Stomach (tissue), 9 donors: ENCODE data around the gene EIF5B. TPM values are rescaled to one million over a fixed set of nuclear protein-coding genes. Genes with fewer than 3 reads are reported as not detected.

ENCODE experiments used
- DNase-seq, 2 donors: peaks; one replicate each; pipeline versions ENCODE4 v3.0.0 to v3.0.0-alpha.2; 2013 to 2019
- H3K27ac ChIP-seq, 5 donors: fragments of 200-600 bp in 4 of 5; sonication (generic) in 4 of 5; one replicate each; pipeline ENCODE4 v1.5.1; 2013 to 2019; ENCODE audit warnings: mild to moderate bottlenecking in 1 of 5, moderate library complexity in 1 of 5
- H3K27me3 ChIP-seq, 3 donors: fragments of 200-600 bp; sonication (generic); one replicate each; pipeline ENCODE4 v1.5.1; 2017 to 2019; ENCODE audit warnings: mixed run types in 1 of 3
- H3K36me3 ChIP-seq, 4 donors: fragments of 200-600 bp; sonication (generic); 1 replicate in 3 of 4; 2 replicates in 1 of 4; pipeline ENCODE4 v1.5.1; 2016 to 2019
- H3K4me1 ChIP-seq, 4 donors: fragments of 200-600 bp; sonication (generic); one replicate each; pipeline ENCODE4 v1.5.1; 2016 to 2019
- H3K4me3 ChIP-seq, 4 donors: fragments of 200-600 bp; sonication (generic) in 3 of 4; one replicate each; pipeline ENCODE4 v1.5.1; 2016 to 2019; ENCODE audit warnings: mild to moderate bottlenecking in 1 of 4
- H3K9me3 ChIP-seq, 4 donors: fragments of 200-600 bp; sonication (generic); one replicate each; pipeline ENCODE4 v1.5.1; 2016 to 2019
- EP300 ChIP-seq: sonication (generic); formaldehyde crosslinking; IDR thresholded peaks from one replicate; pipeline ENCODE4 v1.6.1; 2017; ENCODE audit warnings: antibody characterized with exemption
- POLR2A ChIP-seq, 4 donors: fragments of 450-650 bp; IDR thresholded peaks; one replicate each; pipeline ENCODE4 v1.6.1; 2016; ENCODE audit warnings: antibody characterized with exemption in 4 of 4, control low read depth in 2 of 4, mild to moderate bottlenecking in 1 of 4, moderate library complexity in 1 of 4
- POLR2AphosphoS5 ChIP-seq, 3 donors: sonication (generic); formaldehyde crosslinking; IDR thresholded peaks; one replicate each; pipeline ENCODE4 v1.6.1; 2016; ENCODE audit warnings: antibody characterized with exemption in 3 of 3
- WGBS, 5 donors: extraction: QIAGEN DNeasy Blood & Tissue Kit in 3 of 5; methylation state at CpG; one replicate each; pipeline versions ENCODE4 v1.1.5 to v1.1.7; 2013 to 2018; 5-methylcytosine and 5-hydroxymethylcytosine counted together
- intact Hi-C: fragments of 100-400 bp; cut with DNase I; formaldehyde crosslinking; loops from one replicate; pipeline ENCODE4 v1.15.1; 2023; ENCODE audit warnings: low total_unique reads
- polyA plus RNA-seq, 3 donors: library from polyadenylated mRNA; stranded (reverse); fragments of 200-250 nt; gene quantifications; one replicate each; pipeline ENCODE4 v1.2.3, GENCODE V29; 2013
- total RNA-seq, 5 donors: library from RNA; depleted of rRNA; stranded (reverse); fragments of >200 nt; gene quantifications; one replicate each; pipeline versions ENCODE4 v1.1.0 to v1.2.3, GENCODE V29; 2014 to 2016
- TF ChIP-seq, protein P1 (sequence below), 7 experiments: fragments of 450-650 bp in 4 of 7; fragments of 200-600 bp in 3 of 7; sonication (generic) in 3 of 7; IDR thresholded peaks; one replicate each; pipeline ENCODE4 v1.5.1; 2016 to 2019; ENCODE audit warnings: antibody characterized with exemption in 7 of 7, control low read depth in 2 of 7, mild to moderate bottlenecking in 1 of 7
- donor health status: healthy with polysubstance abuse.
- donor health status: Bipolar disorder and iron deficiency.
- donor health status: healthy.

The EIF5B gene
- total and polyA plus RNA-seq, 8 donors: 22.3 to 518 (median 45.1) TPM

DNA sequence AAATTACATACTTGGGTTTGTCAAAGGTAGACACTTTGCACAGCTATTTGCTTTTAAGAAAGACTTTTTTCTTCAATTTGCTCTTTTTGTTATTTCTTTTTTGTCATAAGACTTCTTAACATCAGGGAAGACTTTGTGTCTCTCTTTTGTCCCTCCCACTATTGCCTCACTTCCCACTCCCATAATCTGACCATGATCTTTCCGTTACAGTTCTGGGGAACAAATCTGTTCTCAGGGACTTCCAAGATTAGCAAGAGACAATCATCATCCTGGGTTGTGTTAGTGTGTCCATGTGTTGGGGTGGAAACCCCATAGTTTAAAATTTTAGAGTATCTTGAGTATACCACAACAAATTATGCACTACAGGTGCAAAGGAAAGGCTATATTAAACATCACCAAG is 77.4 kb downstream of the EIF5B start:
- Histone ChIP-seq H3K27ac (no peak overlapping the region), H3K27me3 (no peaks in the 10 kb centered on the region), H3K9me3 (no peaks in the 10 kb centered on the region), H3K4me3 (no peak overlapping the region), H3K36me3 (peaks cover 36 to 100% (median 96%) of the 10 kb centered on the region in 4 donors), H3K4me1 (no peaks in the 10 kb centered on the region)
- intact Hi-C loops: no loop called here
- TF ChIP-seq POLR2AphosphoS5 (IDR thresholded peaks at IDR 0.05): no peak
- no peak for TF ChIP-seq EP300
- TF ChIP-seq, protein P1, sequence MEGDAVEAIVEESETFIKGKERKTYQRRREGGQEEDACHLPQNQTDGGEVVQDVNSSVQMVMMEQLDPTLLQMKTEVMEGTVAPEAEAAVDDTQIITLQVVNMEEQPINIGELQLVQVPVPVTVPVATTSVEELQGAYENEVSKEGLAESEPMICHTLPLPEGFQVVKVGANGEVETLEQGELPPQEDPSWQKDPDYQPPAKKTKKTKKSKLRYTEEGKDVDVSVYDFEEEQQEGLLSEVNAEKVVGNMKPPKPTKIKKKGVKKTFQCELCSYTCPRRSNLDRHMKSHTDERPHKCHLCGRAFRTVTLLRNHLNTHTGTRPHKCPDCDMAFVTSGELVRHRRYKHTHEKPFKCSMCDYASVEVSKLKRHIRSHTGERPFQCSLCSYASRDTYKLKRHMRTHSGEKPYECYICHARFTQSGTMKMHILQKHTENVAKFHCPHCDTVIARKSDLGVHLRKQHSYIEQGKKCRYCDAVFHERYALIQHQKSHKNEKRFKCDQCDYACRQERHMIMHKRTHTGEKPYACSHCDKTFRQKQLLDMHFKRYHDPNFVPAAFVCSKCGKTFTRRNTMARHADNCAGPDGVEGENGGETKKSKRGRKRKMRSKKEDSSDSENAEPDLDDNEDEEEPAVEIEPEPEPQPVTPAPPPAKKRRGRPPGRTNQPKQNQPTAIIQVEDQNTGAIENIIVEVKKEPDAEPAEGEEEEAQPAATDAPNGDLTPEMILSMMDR (IDR thresholded peaks at IDR 0.05): no peak
- no peak for TF ChIP-seq POLR2A (IDR thresholded peaks at IDR 0.05)
- no peak for DNase-seq
- 86 to 100% (median 91%) methylated on average over 1 of the region's 1 CpG for WGBS, 5 donors

- Histone ChIP-seq H3K9me3 (no peaks in the 10 kb centered on the region), H3K36me3 (peaks cover 26 to 100% (median 97%) of the 10 kb centered on the region in 4 donors), H3K4me1 (peaks cover 0 to 9% (median 3%) of the 10 kb centered on the region in 4 donors), H3K27ac (no peak overlapping the region), H3K27me3 (no peaks in the 10 kb centered on the region), H3K4me3 (no peak overlapping the region)
- 83 to 97% (median 93%) methylated on average over 3 of the region's 3 CpGs for WGBS, 5 donors
- no peak for DNase-seq
- intact Hi-C loops: no loop called here
- no peak for TF ChIP-seq EP300
- no peak for TF ChIP-seq POLR2AphosphoS5 (IDR thresholded peaks at IDR 0.05)
- TF ChIP-seq, protein P1 (IDR thresholded peaks at IDR 0.05): no peak
- TF ChIP-seq POLR2A (IDR thresholded peaks at IDR 0.05): no peak
Observed at GRCh38 chr2:99417396-99417795, 80.2 kb downstream of the EIF5B start.

- DNase-seq: no peak
- peaks cover 0 to 23% (median 8%) of the 10 kb centered on the region in 4 donors for H3K4me1 ChIP-seq
- intact Hi-C loops: no loop called here
- no peak for TF ChIP-seq POLR2AphosphoS5 (IDR thresholded peaks at IDR 0.05)
- TF ChIP-seq EP300: no peak
- no peak for TF ChIP-seq POLR2A (IDR thresholded peaks at IDR 0.05)
- TF ChIP-seq, protein P1 (IDR thresholded peaks at IDR 0.05): no peak
- no peaks in the 10 kb centered on the region for H3K9me3 ChIP-seq
- H3K36me3 ChIP-seq: peaks cover 34 to 97% (median 94%) of the 10 kb centered on the region in 4 donors
- no peak overlapping the region for H3K4me3 ChIP-seq
- H3K27ac ChIP-seq: no peak overlapping the region
- H3K27me3 ChIP-seq: no peaks in the 10 kb centered on the region
- WGBS, 5 donors: 81 to 100% (median 94%) methylated on average over 1 of the region's 1 CpG
Observed at GRCh38 chr2:99420031-99420430, 82.8 kb downstream of the EIF5B start.

- Histone ChIP-seq H3K9me3 (no peaks in the 10 kb centered on the region), H3K27me3 (no peaks in the 10 kb centered on the region), H3K27ac (no peak overlapping the region), H3K36me3 (peaks cover 26 to 92% (median 89%) of the 10 kb centered on the region in 4 donors), H3K4me3 (no peak overlapping the region), H3K4me1 (peaks cover 0 to 30% (median 8%) of the 10 kb centered on the region in 4 donors)
- WGBS, 5 donors: 72 to 80% (median 77%) methylated on average over 5 of the region's 5 CpGs
- DNase-seq: no peak
- TF ChIP-seq, protein P1 (IDR thresholded peaks at IDR 0.05): no peak
- TF ChIP-seq POLR2AphosphoS5 (IDR thresholded peaks at IDR 0.05) (no peak), EP300 (no peak), POLR2A (IDR thresholded peaks at IDR 0.05) (no peak)
- intact Hi-C loops: no loop called here
Observed at GRCh38 chr2:99420751-99421299, 83.6 kb downstream of the EIF5B start.
